HG03064 (cell line): ENCODE data around the gene FBXO42.
"Not testable (repeated sequence)": the region's sequence is repeated elsewhere in the genome, so short reads cannot be mapped to it uniquely, and the experiment has no call there.

ENCODE experiments used
- ATAC-seq: cut with Tn5 transposase; IDR thresholded peaks from one replicate; pipeline ENCODE4 v1.9.1; 2021; ENCODE audit warnings: low read depth; ENCODE audit not compliant: unreplicated experiment

The FBXO42 gene

DNA sequence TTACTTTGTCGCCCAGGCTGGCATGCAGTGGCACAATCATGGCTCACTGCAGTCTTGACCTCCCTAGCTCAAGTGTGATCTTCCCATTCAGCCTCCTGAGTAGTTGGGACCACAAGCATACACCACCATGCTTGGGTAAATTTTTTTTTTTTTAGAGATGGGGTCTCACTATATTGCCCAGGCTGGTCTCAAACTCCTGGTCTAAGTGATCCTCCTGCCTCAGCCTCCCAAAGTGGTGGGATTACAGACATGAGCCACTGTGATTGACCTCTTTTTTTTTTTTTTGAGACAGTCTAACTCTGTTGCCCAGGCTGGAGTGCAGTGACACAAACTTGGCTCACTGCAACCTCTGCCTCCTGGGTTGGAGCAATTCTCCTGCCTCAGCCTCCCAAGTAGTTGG is 106.0 kb downstream of the FBXO42 start:
- ATAC-seq, result not testable (repeated sequence)

DNA sequence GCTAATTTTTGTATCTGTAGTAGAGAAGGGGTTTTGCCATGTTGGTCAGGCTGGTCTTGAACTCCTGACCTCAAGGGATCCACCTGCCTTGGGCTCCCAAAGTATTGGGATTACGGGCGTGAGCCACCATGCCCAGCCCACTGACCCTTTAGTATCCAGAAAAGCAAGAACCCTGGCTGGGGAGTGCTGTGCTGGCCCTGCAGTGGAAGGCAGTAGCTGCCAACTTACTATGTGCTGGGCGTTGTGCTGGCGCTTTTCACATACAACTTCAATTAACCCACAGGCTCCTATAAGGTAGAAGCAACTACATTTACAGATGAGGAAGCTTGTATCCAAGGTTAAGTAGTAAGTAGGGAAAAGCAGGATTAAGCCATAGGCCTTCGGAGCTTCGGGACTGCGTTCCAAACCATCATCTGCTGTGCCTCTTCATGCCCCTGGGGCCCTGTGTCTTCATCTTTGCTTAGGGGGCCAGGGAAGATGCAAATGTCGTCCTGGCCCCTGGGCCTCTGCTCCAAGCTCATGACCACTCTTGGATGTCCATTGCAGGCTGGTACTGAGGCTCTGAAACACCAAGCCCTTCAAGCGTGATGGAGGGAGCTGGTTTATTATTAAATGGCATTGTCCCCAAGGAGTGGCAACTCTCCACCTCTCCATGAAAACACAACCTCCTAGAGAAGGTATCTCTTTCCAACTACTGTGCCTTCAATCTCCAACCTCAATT is 106.6 kb downstream of the FBXO42 start:
- ATAC-seq, result no peak

GRCh38 chr1:16244650-16245285 is 107.5 kb downstream of the FBXO42 start:
- no peak for ATAC-seq

GRCh38 chr1:16243936-16244649 is 108.2 kb downstream of the FBXO42 start:
- ATAC-seq, result no peak

GRCh38 chr1:16243215-16243610 is 109.1 kb downstream of the FBXO42 start:
- ATAC-seq, result no peak

GRCh38 chr1:16242556-16243214 is 109.6 kb downstream of the FBXO42 start:
- ATAC-seq, result no peak

- ATAC-seq, result no peak
These were observed 111.0 kb downstream of the FBXO42 start for GRCh38 chr1:16241221-16241708.

GRCh38 chr1:16239972-16240491 is 112.2 kb downstream of the FBXO42 start:
- no peak for ATAC-seq

GRCh38 chr1:16237343-16237830 is 114.9 kb downstream of the FBXO42 start:
- peak; percentile 6 for ATAC-seq

GRCh38 chr1:16236511-16237342 is 115.6 kb downstream of the FBXO42 start, which contains the start of gene CPLANE2:
CPLANE2 (minus strand) TSS chr1:16237183; CDS start chr1:16236742, 441 bp downstream.
- peak; percentile 65 for ATAC-seq

GRCh38 chr1:16235944-16236510 is 116.3 kb downstream of the FBXO42 start:
- ATAC-seq, result peak; percentile 32

DNA sequence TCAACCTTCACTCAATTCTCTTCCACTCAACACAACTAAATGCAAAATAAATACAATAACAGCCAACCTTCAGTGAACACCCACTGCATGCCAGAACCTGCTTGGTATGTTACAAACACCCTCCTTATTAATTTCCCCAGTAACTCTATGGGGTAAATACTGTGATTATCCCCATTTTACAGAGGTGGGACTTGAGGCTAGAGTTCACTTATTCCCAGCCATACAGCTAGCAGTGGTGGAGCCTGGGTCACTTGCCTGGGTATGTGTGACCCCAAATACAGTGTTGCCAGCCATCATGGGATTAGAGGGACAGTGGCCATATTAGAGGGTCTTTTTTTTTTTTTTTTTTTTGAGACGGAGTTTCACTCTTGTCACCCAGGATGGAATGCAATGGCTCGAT is 116.9 kb downstream of the FBXO42 start:
- ATAC-seq, result no peak

- no peak for ATAC-seq
These were observed 118.8 kb downstream of the FBXO42 start for GRCh38 chr1:16233431-16233830.

DNA sequence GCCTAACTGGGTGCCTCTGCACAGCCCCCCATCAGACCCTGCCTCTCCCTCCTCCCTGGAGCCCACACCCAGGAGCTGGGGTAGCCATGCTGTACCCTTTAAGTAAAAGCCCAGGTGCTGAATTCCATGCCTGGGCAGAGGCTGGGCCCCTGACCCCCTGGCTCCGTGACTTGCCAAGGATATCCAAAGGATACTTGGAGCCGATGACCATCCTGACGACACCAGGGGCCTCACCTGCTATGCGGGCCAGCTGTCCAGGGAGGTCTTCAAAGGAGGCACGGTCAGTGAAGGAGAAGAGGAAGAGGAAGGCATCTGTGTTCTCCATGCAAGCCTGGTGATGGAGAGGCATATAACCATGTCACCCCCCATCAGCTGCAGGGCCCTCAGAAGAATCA is 120.0 kb downstream of the FBXO42 start:
- ATAC-seq, result no peak

GRCh38 chr1:16231331-16232315 is 120.7 kb downstream of the FBXO42 start:
- no peak for ATAC-seq

DNA sequence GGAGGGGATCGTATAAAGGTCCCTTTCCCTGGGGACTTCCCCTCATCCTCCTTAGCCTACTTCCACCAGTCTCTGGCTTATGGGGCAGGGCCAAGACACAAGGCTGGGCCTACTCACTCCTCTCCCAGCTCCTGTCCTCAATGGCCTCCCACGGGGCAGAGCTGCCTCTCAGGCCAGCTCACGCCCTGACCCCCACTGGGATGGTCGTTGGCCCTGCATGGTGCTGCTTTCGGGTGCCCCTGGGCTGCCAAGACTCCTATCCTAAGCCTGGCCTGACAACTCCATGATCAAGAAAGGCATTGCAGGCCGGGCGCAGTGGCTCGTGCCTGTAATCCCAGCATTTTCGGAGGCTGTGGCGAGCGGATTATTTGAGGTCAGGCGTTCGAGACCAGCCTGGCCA is 121.5 kb downstream of the FBXO42 start:
- no peak for ATAC-seq

GRCh38 chr1:16229976-16230740 is 122.1 kb downstream of the FBXO42 start:
- no peak for ATAC-seq
